Measurements from ENCODE around the gene SMAD2.

GRCh38 chr18:47953471-47953931, 23.0 kb upstream of the SMAD2 start:
- TF ChIP-seq EZH2 (IDR thresholded peaks at IDR 0.05; ENCODE audit: borderline replicate concordance, low read length), result no peak
- TF ChIP-seq, protein P1, sequence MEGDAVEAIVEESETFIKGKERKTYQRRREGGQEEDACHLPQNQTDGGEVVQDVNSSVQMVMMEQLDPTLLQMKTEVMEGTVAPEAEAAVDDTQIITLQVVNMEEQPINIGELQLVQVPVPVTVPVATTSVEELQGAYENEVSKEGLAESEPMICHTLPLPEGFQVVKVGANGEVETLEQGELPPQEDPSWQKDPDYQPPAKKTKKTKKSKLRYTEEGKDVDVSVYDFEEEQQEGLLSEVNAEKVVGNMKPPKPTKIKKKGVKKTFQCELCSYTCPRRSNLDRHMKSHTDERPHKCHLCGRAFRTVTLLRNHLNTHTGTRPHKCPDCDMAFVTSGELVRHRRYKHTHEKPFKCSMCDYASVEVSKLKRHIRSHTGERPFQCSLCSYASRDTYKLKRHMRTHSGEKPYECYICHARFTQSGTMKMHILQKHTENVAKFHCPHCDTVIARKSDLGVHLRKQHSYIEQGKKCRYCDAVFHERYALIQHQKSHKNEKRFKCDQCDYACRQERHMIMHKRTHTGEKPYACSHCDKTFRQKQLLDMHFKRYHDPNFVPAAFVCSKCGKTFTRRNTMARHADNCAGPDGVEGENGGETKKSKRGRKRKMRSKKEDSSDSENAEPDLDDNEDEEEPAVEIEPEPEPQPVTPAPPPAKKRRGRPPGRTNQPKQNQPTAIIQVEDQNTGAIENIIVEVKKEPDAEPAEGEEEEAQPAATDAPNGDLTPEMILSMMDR (IDR thresholded peaks at IDR 0.05; ENCODE audit: low read length), result no peak
